DND-41 (cell line): ENCODE results near the gene ITSN1.

Source experiments
- ATAC-seq: fragments of 200-7000 bp; cut with Tn5 transposase; 3 replicates; pipeline ENCODE4 v1.9.1; 2021; ENCODE audit warnings: low read depth; ENCODE audit not compliant: insufficient read depth
- DNase-seq: peaks from one replicate; pipeline ENCODE4 v3.0.0-alpha.2; 2020
- H2AFZ ChIP-seq: 2 replicates; pipeline ENCODE4 v1.6.0; 2012; ENCODE audit warnings: low read depth, low read length
- H3K27ac ChIP-seq: 2 replicates; pipeline ENCODE4 v1.5.1; 2012; ENCODE audit warnings: low read length, inconsistent platforms
- H3K27me3 ChIP-seq: fragments of 200-600 bp; sonication (generic); 2 replicates; pipeline ENCODE4 v1.6.0; 2012; ENCODE audit warnings: low read length, mild to moderate bottlenecking, inconsistent platforms; ENCODE audit not compliant: insufficient read depth, poor library complexity
- H3K36me3 ChIP-seq: 2 replicates; pipeline ENCODE4 v1.5.1; 2012; ENCODE audit warnings: low read length, inconsistent platforms; ENCODE audit not compliant: insufficient read depth
- H3K4me1 ChIP-seq: 2 replicates; pipeline ENCODE4 v1.5.1; 2012; ENCODE audit warnings: mild to moderate bottlenecking, low read length; ENCODE audit not compliant: insufficient read depth
- H3K4me2 ChIP-seq: 2 replicates; pipeline ENCODE4 v1.6.0; 2012; ENCODE audit warnings: mild to moderate bottlenecking, moderate library complexity, low read length, inconsistent platforms; ENCODE audit not compliant: insufficient read depth
- H3K4me3 ChIP-seq, 2 experiments: fragments of 200-600 bp in 1 of 2; shearing (Covaris generic) in 1 of 2; 2 replicates each; pipeline ENCODE4 v1.5.1; 2012 to 2016; ENCODE audit warnings: inconsistent platforms in 2 of 2, low read length in 2 of 2, mild to moderate bottlenecking in 2 of 2, low read depth in 1 of 2, moderate library complexity in 1 of 2
- H3K79me2 ChIP-seq: 2 replicates; pipeline ENCODE4 v1.6.0; 2012; ENCODE audit warnings: low read length, inconsistent platforms; ENCODE audit not compliant: insufficient read depth
- H3K9ac ChIP-seq: 2 replicates; pipeline ENCODE4 v1.6.0; 2012; ENCODE audit warnings: low read depth, mild to moderate bottlenecking, inconsistent platforms, low read length, moderate library complexity
- H3K9me3 ChIP-seq: 2 replicates; pipeline ENCODE4 v1.5.1; 2012; ENCODE audit warnings: low read length, moderate library complexity, mild to moderate bottlenecking, inconsistent platforms; ENCODE audit not compliant: insufficient read depth, severe bottlenecking
- H4K20me1 ChIP-seq: 2 replicates; pipeline ENCODE4 v1.6.0; 2012; ENCODE audit warnings: low read length; ENCODE audit not compliant: insufficient read depth
- CTCF ChIP-seq: IDR thresholded peaks from 2 replicates; pipeline ENCODE4 v1.5.1; 2012; ENCODE audit warnings: borderline replicate concordance, low read length, moderate library complexity, mild to moderate bottlenecking; ENCODE audit not compliant: poor library complexity, severe bottlenecking; ENCODE audit errors: extremely low read depth
- EZH2 ChIP-seq: IDR thresholded peaks from 3 replicates; pipeline ENCODE4 v1.6.1; 2012; ENCODE audit warnings: borderline replicate concordance, low read depth, mild to moderate bottlenecking, moderate library complexity, low read length, inconsistent platforms; ENCODE audit not compliant: severe bottlenecking

Gene ITSN1

GRCh38 chr21:33780631-33781030 lies 138.3 kb downstream of the ITSN1 start:
- TF ChIP-seq CTCF (no peak), EZH2 (no peak)
- H3K79me2 ChIP-seq: no peaks in the 10 kb centered on the region
- peaks cover 4% of the 10 kb centered on the region for H3K9me3 ChIP-seq
- no peak for DNase-seq
- peaks cover 10% of the 10 kb centered on the region; the same call in 1 of the 2 replicates for H3K36me3 ChIP-seq
- no peak overlapping the region for H3K4me2 ChIP-seq
- no peak overlapping the region for H3K4me3 ChIP-seq
- H3K27ac ChIP-seq: no peak overlapping the region
- no peaks in the 10 kb centered on the region for H3K27me3 ChIP-seq
- no peak overlapping the region for H3K9ac ChIP-seq
- H2AFZ ChIP-seq: no peak overlapping the region
- no peaks in the 10 kb centered on the region for H4K20me1 ChIP-seq
- no peaks in the 10 kb centered on the region for H3K4me1 ChIP-seq
- no peak for ATAC-seq

GRCh38 chr21:33781121-33781520 lies 138.8 kb downstream of the ITSN1 start:
- Histone ChIP-seq H3K9ac (no peak overlapping the region), H3K4me1 (no peaks in the 10 kb centered on the region), H3K79me2 (no peaks in the 10 kb centered on the region), H3K4me2 (no peak overlapping the region), H3K4me3 (no peak overlapping the region), H3K27ac (no peak overlapping the region), H3K9me3 (peaks cover 4% of the 10 kb centered on the region), H4K20me1 (no peaks in the 10 kb centered on the region), H2AFZ (no peak overlapping the region), H3K36me3 (peaks cover 8% of the 10 kb centered on the region; the same call in 1 of the 2 replicates), H3K27me3 (no peaks in the 10 kb centered on the region)
- no peak for ATAC-seq
- DNase-seq: no peak
- no peak for TF ChIP-seq EZH2
- TF ChIP-seq CTCF: no peak

GRCh38 chr21:33783187-33783979 lies 141.1 kb downstream of the ITSN1 start:
- Histone ChIP-seq H4K20me1 (no peaks in the 10 kb centered on the region), H2AFZ (no peak overlapping the region), H3K79me2 (no peaks in the 10 kb centered on the region), H3K9me3 (peaks cover 4% of the 10 kb centered on the region), H3K27me3 (no peaks in the 10 kb centered on the region), H3K9ac (no peak overlapping the region), H3K4me2 (no peak overlapping the region), H3K4me3 (no peak overlapping the region), H3K4me1 (no peaks in the 10 kb centered on the region), H3K36me3 (peaks cover 3% of the 10 kb centered on the region; the same call in 1 of the 2 replicates), H3K27ac (no peak overlapping the region)
- ATAC-seq: no peak
- no peak for DNase-seq
- no peak for TF ChIP-seq EZH2
- TF ChIP-seq CTCF: no peak
